ENCODE measurements around the gene NPTXR.
"Not testable (repeated sequence)": the region's sequence is repeated elsewhere in the genome, so short reads cannot be mapped to it uniquely, and the experiment has no call there.

Gene NPTXR

GRCh38 chr22:38817196-38817595 lies 26.6 kb downstream of the NPTXR start:
- Histone ChIP-seq H3K4me3 (ENCODE audit: low read length) (no peak overlapping the region), H3K9me3 (ENCODE audit: low read length) (no peaks in the 10 kb centered on the region), H3K27me3 (ENCODE audit: insufficient read depth, low read length) (no peaks in the 10 kb centered on the region), H3K36me3 (ENCODE audit: insufficient read depth, low read length) (no peaks in the 10 kb centered on the region), H3K4me1 (ENCODE audit: insufficient read depth, low read length) (peaks cover 16% of the 10 kb centered on the region), H2AFZ (ENCODE audit: low read depth, low read length) (no peak overlapping the region)

- Histone ChIP-seq H3K4me3 (ENCODE audit: low read length) (no peak overlapping the region), H3K36me3 (ENCODE audit: insufficient read depth, low read length) (no peaks in the 10 kb centered on the region), H3K9me3 (ENCODE audit: low read length) (peaks cover 2% of the 10 kb centered on the region), H3K27me3 (ENCODE audit: insufficient read depth, low read length) (no peaks in the 10 kb centered on the region), H3K4me1 (ENCODE audit: insufficient read depth, low read length) (peaks cover 16% of the 10 kb centered on the region), H2AFZ (ENCODE audit: low read depth, low read length) (no peak overlapping the region)
Measured at GRCh38 chr22:38815842-38816241, 28.0 kb downstream of the NPTXR start.

GRCh38 chr22:38811241-38811640 lies 32.6 kb downstream of the NPTXR start:
- peaks cover 7% of the 10 kb centered on the region for H3K9me3 ChIP-seq (ENCODE audit: low read length)
- H3K4me1 ChIP-seq (ENCODE audit: insufficient read depth, low read length), result no peaks in the 10 kb centered on the region
- H2AFZ ChIP-seq (ENCODE audit: low read depth, low read length), result no peak overlapping the region
- no peaks in the 10 kb centered on the region for H3K36me3 ChIP-seq (ENCODE audit: insufficient read depth, low read length)
- H3K27me3 ChIP-seq (ENCODE audit: insufficient read depth, low read length), result no peaks in the 10 kb centered on the region
- no peak overlapping the region for H3K4me3 ChIP-seq (ENCODE audit: low read length)

- not testable (repeated sequence) for H2AFZ ChIP-seq (ENCODE audit: low read depth, low read length); H3K9me3 ChIP-seq (ENCODE audit: low read length); H3K36me3 ChIP-seq (ENCODE audit: insufficient read depth, low read length); H3K4me3 ChIP-seq (ENCODE audit: low read length); H3K27me3 ChIP-seq (ENCODE audit: insufficient read depth, low read length); H3K4me1 ChIP-seq (ENCODE audit: insufficient read depth, low read length)
Measured at GRCh38 chr22:38805041-38805593, 38.7 kb downstream of the NPTXR start.

- Histone ChIP-seq H3K27me3 (ENCODE audit: insufficient read depth, low read length) (peaks cover 6% of the 10 kb centered on the region), H3K4me3 (ENCODE audit: low read length) (no peak overlapping the region), H3K9me3 (ENCODE audit: low read length) (no peaks in the 10 kb centered on the region)
Measured at GRCh38 chr22:38802671-38803121, 41.1 kb downstream of the NPTXR start.

GRCh38 chr22:38799265-38800002 lies 44.4 kb downstream of the NPTXR start:
- H3K4me1 ChIP-seq (ENCODE audit: insufficient read depth, low read length), result peaks cover 2% of the 10 kb centered on the region
- peaks cover 12% of the 10 kb centered on the region for H3K27me3 ChIP-seq (ENCODE audit: insufficient read depth, low read length)
- H3K9me3 ChIP-seq (ENCODE audit: low read length), result no peaks in the 10 kb centered on the region

More at GRCh38 chr22:38802671-38803121, 41.1 kb downstream of the NPTXR start:
- Histone ChIP-seq H3K36me3 (ENCODE audit: insufficient read depth, low read length) (no peaks in the 10 kb centered on the region), H2AFZ (ENCODE audit: low read depth, low read length) (no peak overlapping the region), H3K4me1 (ENCODE audit: insufficient read depth, low read length) (no peaks in the 10 kb centered on the region)

GRCh38 chr22:38798496-38798895 lies 45.3 kb downstream of the NPTXR start:
- H3K36me3 ChIP-seq (ENCODE audit: insufficient read depth, low read length), result no peaks in the 10 kb centered on the region
- H3K4me3 ChIP-seq (ENCODE audit: low read length), result no peak overlapping the region
- H2AFZ ChIP-seq (ENCODE audit: low read depth, low read length), result no peak overlapping the region
- H3K27me3 ChIP-seq (ENCODE audit: insufficient read depth, low read length), result peaks cover 12% of the 10 kb centered on the region
- H3K9me3 ChIP-seq (ENCODE audit: low read length), result no peaks in the 10 kb centered on the region
- peaks cover 3% of the 10 kb centered on the region for H3K4me1 ChIP-seq (ENCODE audit: insufficient read depth, low read length)

More at GRCh38 chr22:38799265-38800002, 44.4 kb downstream of the NPTXR start:
- Histone ChIP-seq H3K36me3 (ENCODE audit: insufficient read depth, low read length) (no peaks in the 10 kb centered on the region), H2AFZ (ENCODE audit: low read depth, low read length) (no peak overlapping the region), H3K4me3 (ENCODE audit: low read length) (no peak overlapping the region)

- Histone ChIP-seq H3K36me3 (ENCODE audit: insufficient read depth, low read length) (no peaks in the 10 kb centered on the region), H3K9me3 (ENCODE audit: low read length) (no peaks in the 10 kb centered on the region), H2AFZ (ENCODE audit: low read depth, low read length) (no peak overlapping the region), H3K4me3 (ENCODE audit: low read length) (no peak overlapping the region), H3K27me3 (ENCODE audit: insufficient read depth, low read length) (peaks cover 8% of the 10 kb centered on the region), H3K4me1 (ENCODE audit: insufficient read depth, low read length) (peaks cover 6% of the 10 kb centered on the region)
Measured at GRCh38 chr22:38796262-38796957, 47.4 kb downstream of the NPTXR start.

GRCh38 chr22:38795569-38795968 lies 48.3 kb downstream of the NPTXR start:
- Histone ChIP-seq H3K4me1 (ENCODE audit: insufficient read depth, low read length) (peaks cover 6% of the 10 kb centered on the region), H3K27me3 (ENCODE audit: insufficient read depth, low read length) (peaks cover 8% of the 10 kb centered on the region), H3K9me3 (ENCODE audit: low read length) (no peaks in the 10 kb centered on the region), H3K4me3 (ENCODE audit: low read length) (no peak overlapping the region), H3K36me3 (ENCODE audit: insufficient read depth, low read length) (peaks cover 1% of the 10 kb centered on the region), H2AFZ (ENCODE audit: low read depth, low read length) (no peak overlapping the region)

- Histone ChIP-seq H3K4me3 (ENCODE audit: low read length) (peak within 1 kb of the TSS; percentile 94), H3K27me3 (ENCODE audit: insufficient read depth, low read length) (peaks cover 6% of the 10 kb centered on the region), H3K4me1 (ENCODE audit: insufficient read depth, low read length) (peaks cover 6% of the 10 kb centered on the region)
Measured at GRCh38 chr22:38793721-38794466, 49.9 kb downstream of the NPTXR start, which contains the start of gene DNAL4. Gene DNAL4 (minus strand): TSS chr22:38794143. CDS start chr22:38782731, 11,412 bp downstream.

GRCh38 chr22:38793317-38793716 lies 50.5 kb downstream of the NPTXR start:
- Histone ChIP-seq H3K27me3 (ENCODE audit: insufficient read depth, low read length) (peaks cover 6% of the 10 kb centered on the region), H3K4me3 (ENCODE audit: low read length) (peak overlapping the region; percentile 94), H3K4me1 (ENCODE audit: insufficient read depth, low read length) (peaks cover 6% of the 10 kb centered on the region), H3K36me3 (ENCODE audit: insufficient read depth, low read length) (peaks cover 13% of the 10 kb centered on the region), H2AFZ (ENCODE audit: low read depth, low read length) (peak overlapping the region; percentile 99), H3K9me3 (ENCODE audit: low read length) (no peaks in the 10 kb centered on the region)

More at GRCh38 chr22:38793721-38794466, 49.9 kb downstream of the NPTXR start, which contains the start of gene DNAL4:
- Histone ChIP-seq H2AFZ (ENCODE audit: low read depth, low read length) (peak within 1 kb of the TSS; percentile 99), H3K36me3 (ENCODE audit: insufficient read depth, low read length) (peaks cover 13% of the 10 kb centered on the region), H3K9me3 (ENCODE audit: low read length) (no peaks in the 10 kb centered on the region)

GRCh38 chr22:38792833-38793232 lies 51.0 kb downstream of the NPTXR start:
- Histone ChIP-seq H3K9me3 (ENCODE audit: low read length) (no peaks in the 10 kb centered on the region), H3K36me3 (ENCODE audit: insufficient read depth, low read length) (peaks cover 13% of the 10 kb centered on the region), H2AFZ (ENCODE audit: low read depth, low read length) (no peak overlapping the region), H3K27me3 (ENCODE audit: insufficient read depth, low read length) (peaks cover 6% of the 10 kb centered on the region), H3K4me1 (ENCODE audit: insufficient read depth, low read length) (peaks cover 6% of the 10 kb centered on the region), H3K4me3 (ENCODE audit: low read length) (peak overlapping the region; percentile 94)

Measured in neuron (in vitro differentiated cells).